OCI-LY1 (cell line): ENCODE results near the gene LRRC34.

Experiments
- H2AFZ ChIP-seq: fragments of 200-600 bp; sonication (generic), shearing (Covaris generic); 2 replicates; pipeline ENCODE4 v1.6.0; 2014; ENCODE audit warnings: antibody characterized with exemption, mild to moderate bottlenecking, low read length
- H3F3A ChIP-seq: fragments of 200-600 bp; sonication (generic), shearing (Covaris generic); 2 replicates; pipeline ENCODE4 v1.6.0; 2014; ENCODE audit warnings: mild to moderate bottlenecking, antibody characterized with exemption, low read length, moderate library complexity; ENCODE audit not compliant: insufficient read depth
- H3K27ac ChIP-seq: fragments of 200-600 bp; sonication (generic); 2 replicates; pipeline ENCODE4 v1.5.1; 2014; ENCODE audit warnings: low read length, mixed run types, mild to moderate bottlenecking, low read depth; ENCODE audit not compliant: poor library complexity, severe bottlenecking
- H3K27me3 ChIP-seq: fragments of 200-600 bp; sonication (generic); 2 replicates; pipeline ENCODE4 v1.6.0; 2014; ENCODE audit warnings: antibody characterized with exemption, mild to moderate bottlenecking, low read length, moderate library complexity; ENCODE audit not compliant: insufficient read depth
- H3K36me3 ChIP-seq: fragments of 200-600 bp; sonication (generic); 2 replicates; pipeline ENCODE4 v1.6.1; 2014; ENCODE audit warnings: mild to moderate bottlenecking, antibody characterized with exemption, low read length, moderate library complexity, mixed read lengths; ENCODE audit not compliant: insufficient read depth
- H3K4me1 ChIP-seq: fragments of 200-600 bp; sonication (generic); 2 replicates; pipeline ENCODE4 v1.5.1; 2014; ENCODE audit warnings: mild to moderate bottlenecking, low read length, moderate library complexity; ENCODE audit not compliant: insufficient read depth, severe bottlenecking
- H3K4me2 ChIP-seq: fragments of 200-600 bp; sonication (generic), shearing (Covaris generic); 2 replicates; pipeline ENCODE4 v1.6.1; 2014; ENCODE audit warnings: low read length
- H3K4me3 ChIP-seq: fragments of 200-600 bp; sonication (generic); 2 replicates; pipeline ENCODE4 v1.5.1; 2014; ENCODE audit warnings: low read length, low read depth, mild to moderate bottlenecking, mixed read lengths; ENCODE audit not compliant: poor library complexity, severe bottlenecking
- H3K79me2 ChIP-seq: fragments of 200-600 bp; shearing (Covaris generic); 2 replicates; pipeline ENCODE4 v1.6.1; 2016; ENCODE audit warnings: mixed run types, low read length, mixed read lengths; ENCODE audit not compliant: insufficient read depth
- H3K9ac ChIP-seq: fragments of 200-600 bp; sonication (generic), shearing (Covaris generic); 2 replicates; pipeline ENCODE4 v1.6.1; 2014; ENCODE audit warnings: mild to moderate bottlenecking, low read length, mixed read lengths
- H3K9me2 ChIP-seq: fragments of 200-600 bp; sonication (generic), shearing (Covaris generic); 2 replicates; pipeline ENCODE4 v1.6.1; 2014; ENCODE audit warnings: low read depth, mild to moderate bottlenecking, low read length, mixed read lengths
- H3K9me3 ChIP-seq: fragments of 200-600 bp; shearing (Covaris generic); 2 replicates; pipeline ENCODE4 v1.6.1; 2014; ENCODE audit warnings: low read length, mixed read lengths
- H4K20me1 ChIP-seq: fragments of 200-600 bp; sonication (generic), shearing (Covaris generic); 2 replicates; pipeline ENCODE4 v1.6.0; 2016; ENCODE audit warnings: mild to moderate bottlenecking, low read length; ENCODE audit not compliant: insufficient read depth
- CTCF ChIP-seq: fragments of 200-600 bp; sonication (generic), shearing (Covaris generic); IDR thresholded peaks from 2 replicates; pipeline ENCODE4 v1.5.1; 2017; ENCODE audit warnings: mild to moderate bottlenecking, antibody characterized with exemption, low read length, moderate library complexity, mixed read lengths
- EZH2 ChIP-seq: fragments of 200-600 bp; sonication (generic), shearing (Covaris generic); IDR thresholded peaks from 2 replicates; pipeline ENCODE4 v1.8.0; 2017; ENCODE audit warnings: borderline replicate concordance, mixed run types, mild to moderate bottlenecking, antibody characterized with exemption, low read length, moderate library complexity, mixed read lengths

The LRRC34 gene

GRCh38 chr3:169759256-169759655, 53.4 kb downstream of the LRRC34 start:
- Histone ChIP-seq H3K9me3 (no peaks in the 10 kb centered on the region), H3K27me3 (no peaks in the 10 kb centered on the region), H2AFZ (no peak overlapping the region), H4K20me1 (no peaks in the 10 kb centered on the region), H3K9me2 (no peaks in the 10 kb centered on the region), H3K9ac (no peak overlapping the region), H3K36me3 (no peaks in the 10 kb centered on the region), H3K4me1 (peaks cover 12% of the 10 kb centered on the region), H3K79me2 (no peaks in the 10 kb centered on the region), H3K4me2 (no peak overlapping the region), H3F3A (no peaks in the 10 kb centered on the region), H3K4me3 (no peak overlapping the region), H3K27ac (no peak overlapping the region)
- TF ChIP-seq CTCF (no peak), EZH2 (no peak)

GRCh38 chr3:169758359-169758994, 54.2 kb downstream of the LRRC34 start:
- Histone ChIP-seq H3K27ac (no peak overlapping the region), H2AFZ (no peak overlapping the region), H3K36me3 (no peaks in the 10 kb centered on the region), H3K4me2 (no peak overlapping the region), H3K27me3 (no peaks in the 10 kb centered on the region), H3F3A (no peaks in the 10 kb centered on the region), H3K9ac (no peak overlapping the region), H3K4me1 (peaks cover 4% of the 10 kb centered on the region), H3K79me2 (no peaks in the 10 kb centered on the region), H3K9me3 (no peaks in the 10 kb centered on the region), H3K9me2 (no peaks in the 10 kb centered on the region), H4K20me1 (no peaks in the 10 kb centered on the region), H3K4me3 (no peak overlapping the region)
- TF ChIP-seq CTCF (no peak), EZH2 (no peak)

- H3K79me2 ChIP-seq: no peaks in the 10 kb centered on the region
- no peaks in the 10 kb centered on the region for H3K9me3 ChIP-seq
- TF ChIP-seq CTCF: no peak
- no peak for TF ChIP-seq EZH2
- no peak overlapping the region for H3K9ac ChIP-seq
- H3K4me2 ChIP-seq: no peak overlapping the region
- no peaks in the 10 kb centered on the region for H3F3A ChIP-seq
- no peaks in the 10 kb centered on the region for H3K4me1 ChIP-seq
- no peak overlapping the region for H2AFZ ChIP-seq
- H3K9me2 ChIP-seq: no peaks in the 10 kb centered on the region
- H3K4me3 ChIP-seq: no peak overlapping the region
- H3K27ac ChIP-seq: no peak overlapping the region
- no peaks in the 10 kb centered on the region for H3K36me3 ChIP-seq
- no peaks in the 10 kb centered on the region; the same call in 1 of the 2 replicates for H3K27me3 ChIP-seq
- H4K20me1 ChIP-seq: no peaks in the 10 kb centered on the region
Observed at GRCh38 chr3:169755488-169755887, 57.2 kb downstream of the LRRC34 start.
